ENCODE data around the gene SLC35F6.
"Not testable (repeated sequence)": the region's sequence is repeated elsewhere in the genome, so short reads cannot be mapped to it uniquely, and the experiment has no call there.

SLC35F6 gene

DNA sequence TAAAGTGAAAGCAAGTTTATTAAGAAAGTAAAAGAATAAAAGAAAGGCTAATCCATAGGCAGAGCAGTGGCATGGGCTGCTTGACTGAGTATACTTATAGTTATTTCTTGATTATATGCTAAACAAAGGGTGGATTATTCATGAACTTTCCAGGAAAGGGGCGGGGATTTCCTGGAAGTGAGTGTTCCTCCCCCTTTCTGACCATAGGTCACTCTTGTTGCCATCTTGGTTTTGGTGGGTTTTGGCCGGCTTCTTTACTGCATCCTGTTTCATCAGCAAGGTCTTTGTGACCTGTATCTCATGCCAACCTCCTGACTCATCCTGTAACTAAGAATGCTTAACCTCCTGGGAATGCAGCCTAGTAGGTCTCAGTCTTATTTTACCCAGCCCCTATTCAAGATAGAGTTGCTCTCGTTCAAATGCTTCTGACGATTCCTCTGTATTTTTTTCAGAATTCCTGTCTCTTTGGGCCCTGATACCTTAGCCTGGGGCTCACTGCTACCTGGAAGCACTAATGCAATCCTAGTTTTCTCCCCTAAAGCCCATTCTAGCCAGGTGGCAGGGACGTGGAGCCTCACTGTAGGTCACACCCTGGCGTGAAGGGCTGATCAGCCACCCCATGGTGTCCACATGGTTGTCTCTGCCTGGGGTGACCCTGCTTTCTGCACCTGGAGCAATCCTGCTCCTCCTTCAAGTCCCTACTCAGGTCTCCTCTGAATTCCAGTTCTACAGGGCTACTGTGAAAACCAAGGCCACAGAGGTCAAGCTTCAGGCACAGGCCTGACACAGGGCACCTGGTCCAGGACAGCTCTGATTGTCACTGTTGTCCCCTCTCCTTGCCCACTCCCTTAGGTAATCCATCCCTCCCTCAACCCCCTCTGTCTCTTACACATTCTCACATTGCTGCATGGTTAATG lies 6.0 kb upstream of the SLC35F6 start:
- TF ChIP-seq, protein P1, sequence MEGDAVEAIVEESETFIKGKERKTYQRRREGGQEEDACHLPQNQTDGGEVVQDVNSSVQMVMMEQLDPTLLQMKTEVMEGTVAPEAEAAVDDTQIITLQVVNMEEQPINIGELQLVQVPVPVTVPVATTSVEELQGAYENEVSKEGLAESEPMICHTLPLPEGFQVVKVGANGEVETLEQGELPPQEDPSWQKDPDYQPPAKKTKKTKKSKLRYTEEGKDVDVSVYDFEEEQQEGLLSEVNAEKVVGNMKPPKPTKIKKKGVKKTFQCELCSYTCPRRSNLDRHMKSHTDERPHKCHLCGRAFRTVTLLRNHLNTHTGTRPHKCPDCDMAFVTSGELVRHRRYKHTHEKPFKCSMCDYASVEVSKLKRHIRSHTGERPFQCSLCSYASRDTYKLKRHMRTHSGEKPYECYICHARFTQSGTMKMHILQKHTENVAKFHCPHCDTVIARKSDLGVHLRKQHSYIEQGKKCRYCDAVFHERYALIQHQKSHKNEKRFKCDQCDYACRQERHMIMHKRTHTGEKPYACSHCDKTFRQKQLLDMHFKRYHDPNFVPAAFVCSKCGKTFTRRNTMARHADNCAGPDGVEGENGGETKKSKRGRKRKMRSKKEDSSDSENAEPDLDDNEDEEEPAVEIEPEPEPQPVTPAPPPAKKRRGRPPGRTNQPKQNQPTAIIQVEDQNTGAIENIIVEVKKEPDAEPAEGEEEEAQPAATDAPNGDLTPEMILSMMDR (conservative IDR thresholded peaks at IDR 0.05; ENCODE audit: low read depth, low read length) = no peak
- H3K4me3 ChIP-seq (ENCODE audit: low read length) = no peak overlapping the region

DNA sequence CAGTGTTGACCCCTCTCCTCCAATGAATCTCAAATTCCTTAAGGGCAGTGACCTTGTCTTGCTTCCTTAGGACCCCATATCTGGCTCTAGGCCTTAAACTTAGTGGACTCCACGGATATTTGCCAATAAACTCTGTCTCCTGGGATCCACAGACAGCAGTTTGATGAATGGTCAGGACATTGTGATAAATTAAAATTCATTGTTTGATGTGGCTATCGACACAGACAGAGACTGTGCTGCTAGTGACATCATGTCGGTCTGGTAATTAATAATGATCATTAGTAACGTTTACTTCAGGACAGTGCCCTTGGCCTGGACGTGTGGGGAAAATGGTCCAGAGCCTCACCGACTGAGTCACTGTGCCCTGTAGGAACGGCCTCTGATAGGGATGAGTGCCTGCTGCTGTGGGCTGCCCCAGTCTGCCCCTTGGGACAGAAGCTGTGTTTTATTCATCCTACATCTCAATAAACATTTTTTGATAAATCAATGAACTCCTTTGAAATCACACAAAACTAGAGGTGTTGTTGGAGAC lies 5.2 kb upstream of the SLC35F6 start:
- TF ChIP-seq, protein P1 (conservative IDR thresholded peaks at IDR 0.05; ENCODE audit: low read depth, low read length) = no peak
- no peak overlapping the region for H3K4me3 ChIP-seq (ENCODE audit: low read length)
- DNase-seq (ENCODE audit: low read depth) = no peak

More for the DNA sequence above, 6.0 kb upstream of the SLC35F6 start:
- peak; percentile 97 for DNase-seq (ENCODE audit: low read depth)

DNA sequence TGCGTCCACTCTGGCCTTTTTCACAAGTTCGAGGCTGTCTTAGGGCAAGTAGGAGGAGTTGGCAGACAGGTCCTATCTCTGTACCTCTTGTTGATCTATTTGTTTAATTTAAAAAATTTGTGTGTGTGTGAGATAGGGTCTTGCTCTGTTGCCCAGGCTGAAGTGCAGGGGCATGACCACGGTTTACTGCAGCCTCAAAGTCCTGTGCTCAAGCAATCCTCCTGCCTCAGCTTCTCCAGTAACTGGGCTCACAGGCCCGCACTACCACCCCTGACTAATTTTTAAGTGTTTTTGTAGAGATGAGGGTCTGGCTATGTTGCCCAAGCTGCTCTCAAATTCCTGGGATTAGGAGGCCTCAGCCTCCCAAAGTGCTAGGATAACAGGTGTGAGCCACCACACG lies 4.2 kb upstream of the SLC35F6 start:
- H3K4me3 ChIP-seq (ENCODE audit: low read length) = no peak overlapping the region
- TF ChIP-seq, protein P1 (conservative IDR thresholded peaks at IDR 0.05; ENCODE audit: low read depth, low read length) = no peak
- no peak for DNase-seq (ENCODE audit: low read depth)

DNA sequence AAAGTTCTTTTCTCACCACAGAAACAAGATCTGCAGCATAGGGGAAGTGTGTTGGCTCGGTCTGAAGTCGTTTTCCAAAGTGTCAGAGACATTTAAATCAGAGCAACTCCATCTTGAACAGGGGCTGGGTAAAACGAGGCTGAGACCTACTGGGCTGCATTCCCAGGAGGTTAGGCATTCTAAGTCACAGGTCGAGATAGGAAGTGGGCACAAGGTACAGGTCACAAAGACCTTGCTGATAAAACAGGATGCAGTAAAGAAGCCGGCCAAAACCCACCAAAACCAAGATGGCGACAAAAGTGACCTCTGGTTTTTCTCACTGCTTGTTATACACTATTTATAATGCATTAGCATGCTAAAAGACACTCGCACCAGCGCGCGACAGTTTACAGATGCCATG lies 3.1 kb upstream of the SLC35F6 start:
- not testable (repeated sequence) for H3K4me3 ChIP-seq (ENCODE audit: low read length); DNase-seq (ENCODE audit: low read depth)

DNA sequence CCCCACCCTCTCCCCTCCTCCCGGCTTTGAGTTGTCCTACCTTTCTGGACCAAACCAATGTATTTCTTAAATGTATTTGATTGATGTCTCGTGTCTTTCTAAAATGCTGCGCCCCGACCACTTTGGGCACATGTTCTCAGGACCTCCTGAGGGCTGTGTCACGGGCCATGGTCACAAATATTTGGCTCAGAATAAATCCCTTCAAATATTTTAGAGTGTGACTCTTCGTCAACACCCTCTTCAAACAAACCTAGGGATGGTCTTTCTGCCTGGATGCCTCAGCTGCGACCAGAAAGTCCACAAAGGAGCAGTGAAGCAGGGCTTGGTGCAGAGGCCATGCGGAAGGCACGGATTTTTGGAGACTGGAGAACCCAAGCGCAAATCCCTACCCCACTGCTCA lies 1.1 kb upstream of the SLC35F6 start:
- DNase-seq (ENCODE audit: low read depth) = no peak
- no peak overlapping the region for H3K4me3 ChIP-seq (ENCODE audit: low read length)
- TF ChIP-seq, protein P1 (conservative IDR thresholded peaks at IDR 0.05; ENCODE audit: low read depth, low read length) = no peak

DNA sequence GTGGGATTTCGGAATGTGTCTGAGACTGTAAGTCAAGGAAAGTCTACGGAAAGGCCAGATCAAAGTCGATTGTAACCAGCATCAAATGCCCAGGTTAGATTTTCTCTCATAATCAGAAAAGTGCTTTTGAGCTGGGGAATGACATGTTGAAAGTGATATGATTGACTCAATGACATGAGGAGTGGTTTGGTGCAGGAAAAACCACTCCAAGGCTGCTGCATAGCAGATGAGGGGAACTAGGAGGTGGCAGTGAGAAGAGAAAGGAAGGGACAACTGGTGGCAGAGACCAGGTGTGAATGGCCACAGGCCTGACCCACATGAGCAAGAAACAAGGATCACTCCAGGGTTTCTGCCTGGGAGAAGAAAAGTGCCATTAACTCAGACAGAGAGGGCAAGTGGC lies 822 bp downstream of the SLC35F6 start:
- H3K4me3 ChIP-seq (ENCODE audit: low read length) = peak overlapping the region; percentile 91
- TF ChIP-seq, protein P1 (conservative IDR thresholded peaks at IDR 0.05; ENCODE audit: low read depth, low read length) = no peak
- DNase-seq (ENCODE audit: low read depth) = no peak

DNA sequence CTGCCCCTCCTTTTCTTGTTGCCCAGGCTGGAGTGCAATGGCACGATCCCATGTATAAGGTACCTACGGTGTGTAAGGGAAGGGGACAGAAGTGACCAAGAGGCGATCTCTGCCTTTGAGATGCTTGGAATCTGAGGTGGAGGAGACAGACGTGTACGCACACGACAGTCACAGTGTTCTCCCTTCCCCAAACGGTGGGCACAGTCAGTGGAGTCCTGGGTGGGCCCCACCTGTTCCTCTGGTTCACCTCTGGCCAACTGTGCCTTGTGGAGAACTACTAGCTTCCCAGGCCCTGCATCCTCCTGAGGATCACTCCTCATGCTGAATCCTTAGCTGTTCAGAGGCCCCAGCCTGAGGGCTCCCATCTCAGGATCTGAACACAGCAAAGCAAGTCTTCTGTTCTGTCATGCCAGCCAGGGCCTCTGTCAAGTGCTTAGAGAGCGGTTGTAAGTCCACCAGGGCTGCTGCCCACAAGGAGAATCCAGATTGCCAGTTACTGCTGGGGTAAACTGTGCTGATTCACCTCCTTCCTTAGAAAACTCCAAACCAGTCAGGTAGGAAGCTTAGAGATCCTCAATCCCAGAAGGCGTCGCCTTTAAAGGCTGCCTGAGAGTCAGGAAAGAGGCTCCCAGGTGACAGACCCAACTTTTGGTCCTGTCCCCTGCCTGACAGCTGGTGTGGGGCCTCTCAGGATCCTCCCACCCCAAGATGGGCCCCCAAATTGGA lies 1.6 kb downstream of the SLC35F6 start:
- no peak for DNase-seq (ENCODE audit: low read depth)
- H3K4me3 ChIP-seq (ENCODE audit: low read length) = peak overlapping the region; percentile 91
- TF ChIP-seq, protein P1 (conservative IDR thresholded peaks at IDR 0.05; ENCODE audit: low read depth, low read length) = no peak

Data from retinal pigment epithelial cell (primary cell).